ENCODE data around the gene QSER1. TPM values are rescaled to one million over a fixed set of nuclear protein-coding genes. Genes with fewer than 3 reads are reported as not detected.

QSER1 gene
- total and polyA plus RNA-seq, 10 of the 15 experiments (the other 5 are each of a cell fraction or from before 2014, with no cell fraction given) = 2.1 to 15.0 (median 9.4) TPM

DNA sequence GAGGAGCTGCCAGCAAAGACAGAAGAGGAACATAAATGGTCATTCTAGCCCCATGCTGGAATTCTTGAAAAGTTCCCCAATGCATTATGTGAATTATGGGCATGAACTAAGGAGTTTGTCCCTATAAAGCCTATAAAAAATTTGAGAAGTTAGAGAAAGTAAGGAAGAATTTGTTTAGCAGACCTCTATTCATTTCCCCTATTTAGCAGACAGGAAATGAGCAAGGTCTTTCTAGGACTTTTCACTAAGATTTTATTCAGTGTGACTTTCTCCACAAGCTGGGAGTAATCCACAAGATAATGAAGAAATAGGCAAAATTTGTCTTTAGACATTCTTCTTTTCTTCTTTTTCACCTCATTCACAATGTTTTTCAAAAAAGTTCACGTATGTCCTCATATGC, 42.9 kb upstream of the QSER1 start (continued):
- TF ChIP-seq ZBTB40 (IDR thresholded peaks at IDR 0.05; ENCODE audit: borderline replicate concordance) (no peak), NRF1 (conservative IDR thresholded peaks at IDR 0.05; ENCODE audit: low read depth, low read length) (no peak)

DNA sequence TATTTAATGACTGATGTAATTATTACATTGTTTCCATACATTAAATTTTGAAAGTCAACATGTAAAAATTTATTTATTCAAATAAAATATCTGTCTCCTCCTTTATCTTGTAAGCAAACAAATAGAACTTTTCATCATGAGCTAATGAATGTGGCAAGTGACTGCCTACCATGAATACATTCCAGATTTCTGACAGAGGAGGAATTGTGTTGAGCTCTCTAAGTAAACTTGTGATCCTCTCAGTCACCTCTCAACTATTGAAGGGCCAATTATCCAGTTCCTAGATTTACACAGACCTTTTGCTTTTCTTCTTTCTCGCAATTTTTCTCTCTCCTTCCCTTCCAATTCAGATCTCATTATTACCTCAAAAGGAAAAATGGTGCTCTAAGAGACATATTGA, 41.4 kb upstream of the QSER1 start:
- Histone ChIP-seq H3K4me3 (no peak overlapping the region), H3K4me1 (ENCODE audit: control insufficient read depth, insufficient read depth, low read length) (no peaks in the 10 kb centered on the region), H3K27ac (ENCODE audit: control insufficient read depth, insufficient read depth) (no peak overlapping the region), H3K27me3 (replicated peaks in 1 of 2; ENCODE audit: control insufficient read depth in 2 of 2, insufficient read depth in 2 of 2, low read length in 1 of 2) (no peaks in the 10 kb centered on the region), H3K79me2 (ENCODE audit: control insufficient read depth, insufficient read depth, low read length) (no peaks in the 10 kb centered on the region), H3K9ac (ENCODE audit: control insufficient read depth, insufficient read depth, low read length) (no peak overlapping the region), H3K36me3 (ENCODE audit: control insufficient read depth in 2 of 2, insufficient read depth in 2 of 2, low read length in 1 of 2) (no peaks in the 10 kb centered on the region), H3K9me3 (replicated peaks; ENCODE audit: control insufficient read depth, insufficient read depth, low read length) (no peaks in the 10 kb centered on the region), H2AFZ (ENCODE audit: control insufficient read depth, low read depth, low read length) (no peak overlapping the region), H4K20me1 (ENCODE audit: control insufficient read depth, insufficient read depth) (no peaks in the 10 kb centered on the region), H3K4me2 (ENCODE audit: control insufficient read depth, insufficient read depth) (no peak overlapping the region)
- 88% methylated on average over 1 of the region's 1 CpG for WGBS (ENCODE audit: insufficient coverage, insufficient replicate concordance, low lambda C conversion rate, missing lambda C conversion rate)
- no peak for FAIRE-seq
- SMC1A ChIA-PET (ENCODE audit: uncharacterized antibody, unreplicated experiment) = interaction anchor here (2.2 kb wide), 1 partner anchor 12 kb away, joined by 5 read pairs; no protein-coding TSS in a partner anchor
- POLR2A ChIA-PET = no interaction called here
- ATAC-seq = no peak
- in situ Hi-C loops (cut with MboI) (no loop called here), intact Hi-C loops (cut with micrococcal nuclease; ENCODE audit: unreplicated experiment) (no loop called here)
- RAD21 ChIA-PET (ENCODE audit: unreplicated experiment) = interaction anchor here (0.6 kb wide), 1 partner anchor 956 kb away, joined by 3 read pairs; no protein-coding TSS in a partner anchor
- no TSS peak for BruUV-seq (replicated peaks)
- DNase-seq (ENCODE audit: low read depth, low spot score) = no peak
- CTCF ChIA-PET = no interaction called here
- TF ChIP-seq FOXM1 (IDR thresholded peaks at IDR 0.05; ENCODE audit: low read depth, low read length) = no peak
- no peak for TF ChIP-seq IRF3 (IDR thresholded peaks at IDR 0.05)
- TF ChIP-seq RBBP5 (conservative IDR thresholded peaks at IDR 0.05) = no peak
- TF ChIP-seq RUNX3 (IDR thresholded peaks at IDR 0.05; ENCODE audit: low read length) = no peak

Measured in GM12878 (cell line).